ENCODE measurements around the gene SH3GL3.

- TF ChIP-seq CTCF (IDR thresholded peaks at IDR 0.05) (no peak), POLR2A (IDR thresholded peaks at IDR 0.05) (no peak)
Observed at GRCh38 chr15:83538682-83539081, 91.5 kb downstream of the SH3GL3 start.

Data from Peyer's patch (tissue), 4 donors.